K562 (cell line): ENCODE measurements around the gene KCNJ10. TPM values are rescaled to one million over a fixed set of nuclear protein-coding genes. Genes with fewer than 3 reads are reported as not detected.

Experiments used
- ATF7 ChIP-seq: fragments of 450-650 bp; IDR thresholded peaks from 2 replicates; pipeline ENCODE4 v1.7.1; 2014; ENCODE audit warnings: mild to moderate bottlenecking, moderate library complexity
- IRF9 ChIP-seq: fragments of 450-650 bp; IDR thresholded peaks from 2 replicates; pipeline ENCODE4 v1.6.1; 2016; ENCODE audit warnings: missing biosample characterization, missing genetic modification characterization
- MCM5 ChIP-seq: fragments of 450-650 bp; IDR thresholded peaks from 2 replicates; pipeline ENCODE4 v1.6.1; 2016; ENCODE audit warnings: low read depth
- MGA ChIP-seq: fragments of 450-650 bp; IDR thresholded peaks from 2 replicates; pipeline ENCODE4 v1.6.1; 2016; ENCODE audit warnings: mild to moderate bottlenecking, moderate library complexity
- RBM25 ChIP-seq: fragments of 200-400 bp; formaldehyde crosslinking; IDR thresholded peaks from 2 replicates; pipeline ENCODE4 v1.6.1; 2018; ENCODE audit warnings: low read length, low read depth, moderate library complexity; ENCODE audit not compliant: severe bottlenecking
- RNF219 ChIP-seq: fragments of 250-450 bp; sonication (Bioruptor Pico); IDR thresholded peaks from 2 replicates; pipeline ENCODE4 v1.5.0; 2022; ENCODE audit warnings: mild to moderate bottlenecking
- TAF7 ChIP-seq: fragments of 450-650 bp; IDR thresholded peaks from 2 replicates; pipeline ENCODE4 v1.6.1; 2016; ENCODE audit warnings: missing genetic modification characterization, missing compliant biosample characterization
- TRIM24 ChIP-seq, 2 experiments: fragments of 450-650 bp; IDR thresholded peaks; 2 replicates each; pipeline ENCODE4 v1.6.1; 2016
- U2AF2 ChIP-seq: fragments of 200-400 bp; formaldehyde crosslinking; optimal IDR thresholded peaks from 2 replicates; pipeline ENCODE3; 2017; ENCODE audit warnings: low read depth, mild to moderate bottlenecking, low read length
- ZNF146 ChIP-seq: IDR thresholded peaks from one replicate; pipeline ENCODE4 v1.6.1; 2018; ENCODE audit warnings: missing compliant biosample characterization; ENCODE audit not compliant: unreplicated experiment
- ZNF175 ChIP-seq: fragments of 200-800 bp; sonication (Bioruptor generic); IDR thresholded peaks from 2 replicates; pipeline ENCODE4 v1.6.1; 2016; ENCODE audit warnings: low read depth, mild to moderate bottlenecking, missing genetic modification characterization, missing compliant biosample characterization
- polyA plus RNA-seq, 8 experiments: library from polyadenylated mRNA; depleted of rRNA in 4 of 8; stranded (reverse) in 5 of 8; unstranded in 3 of 8; fragments of >200 nt; fragmentation: Nextera tagmentation in 2 of 8; fragmentation: Illumina TruSeq in 1 of 8; extraction: Ambion mirVana in 2 of 8; extraction: Trizol in 1 of 8; gene quantifications; 2 replicates each; pipeline versions ENCODE4 v1.2.1 to v1.2.3, GENCODE V29; 2011 to 2014; ENCODE audit warnings: inconsistent platforms in 1 of 8, missing spikeins in 1 of 8
- total RNA-seq, 7 experiments: library from RNA; depleted of rRNA in 6 of 7; stranded (reverse); fragments of >200 nt in 6 of 7; fragmentation: Illumina TruSeq in 2 of 7; extraction: Trizol in 2 of 7; gene quantifications; 2 replicates each; pipeline versions ENCODE4 v1.2.1 to v1.2.3, GENCODE V29; 2011 to 2021; ENCODE audit warnings: low replicate concordance in 1 of 7

Gene KCNJ10
- total and polyA plus RNA-seq, 9 of the 15 experiments (the other 6 are each of a cell fraction or from before 2014, with no cell fraction given) = 0.06 to 0.11 TPM; not detected in 7

GRCh38 chr1:160108888-160109662 is 39.1 kb upstream of the KCNJ10 start (continued):
- TF ChIP-seq MGA (peak; percentile 80), MCM5 (no peak), U2AF2 (no peak), ZNF146 (CRISPR knock-in tag) (no peak), TAF7 (no peak), RNF219 (CRISPR knock-in tag) (no peak), IRF9 (tag) (peak; percentile 91), RBM25 (no peak), TRIM24 (IDR thresholded peaks at IDR 0.05) (peak; percentile 84 to 85), ZNF175 (CRISPR knock-in tag) (0 out of 2 replicates have a peak, but pooled peaks have one; percentile 36), ATF7 (peak; percentile 69; the same call in 1 of the 2 replicates)
